HEK293 (cell line): ENCODE data around the gene DNMT3L.

Experiments
- ATF2 ChIP-seq: fragments of 450-650 bp; formaldehyde crosslinking; IDR thresholded peaks from 2 replicates; pipeline ENCODE4 v1.5.1; 2016; ENCODE audit warnings: missing biosample characterization, missing genetic modification characterization, low read depth
- CTCF ChIP-seq: fragments of 450-650 bp; formaldehyde crosslinking; IDR thresholded peaks from 2 replicates; pipeline ENCODE4 v1.5.1; 2016; ENCODE audit warnings: missing biosample characterization, missing genetic modification characterization
- KLF9 ChIP-seq: fragments of 450-650 bp; formaldehyde crosslinking; IDR thresholded peaks from 2 replicates; pipeline ENCODE4 v1.5.1; 2016; ENCODE audit warnings: missing biosample characterization, missing genetic modification characterization, low read depth
- MYNN ChIP-seq: fragments of 450-650 bp; formaldehyde crosslinking; IDR thresholded peaks from 2 replicates; pipeline ENCODE4 v1.5.1; 2016; ENCODE audit warnings: missing biosample characterization, missing genetic modification characterization, borderline replicate concordance
- PATZ1 ChIP-seq: fragments of 450-650 bp; formaldehyde crosslinking; IDR thresholded peaks from 2 replicates; pipeline ENCODE4 v1.5.1; 2016; ENCODE audit warnings: missing biosample characterization, missing genetic modification characterization
- REST ChIP-seq: fragments of 450-650 bp; formaldehyde crosslinking; IDR thresholded peaks from 2 replicates; pipeline ENCODE4 v1.5.1; 2016; ENCODE audit warnings: missing biosample characterization, missing genetic modification characterization
- TCF7L2 ChIP-seq: IDR thresholded peaks from 2 replicates; pipeline ENCODE4 v1.6.1; 2011; ENCODE audit warnings: low read depth, mild to moderate bottlenecking, inconsistent platforms, low read length, moderate library complexity, borderline replicate concordance
- ZBTB1 ChIP-seq: fragments of 450-650 bp; formaldehyde crosslinking; IDR thresholded peaks from 2 replicates; pipeline ENCODE4 v1.5.1; 2016; ENCODE audit warnings: missing biosample characterization, missing genetic modification characterization
- ZBTB17 ChIP-seq: fragments of 450-650 bp; formaldehyde crosslinking; IDR thresholded peaks from 2 replicates; pipeline ENCODE4 v1.5.1; 2016; ENCODE audit warnings: missing biosample characterization, missing genetic modification characterization
- ZNF398 ChIP-seq: fragments of 450-650 bp; formaldehyde crosslinking; IDR thresholded peaks from 2 replicates; pipeline ENCODE4 v1.5.1; 2017; ENCODE audit warnings: missing biosample characterization, missing genetic modification characterization
- ZNF423 ChIP-seq: fragments of 450-650 bp; formaldehyde crosslinking; IDR thresholded peaks from 2 replicates; pipeline ENCODE4 v1.5.1; 2016; ENCODE audit warnings: missing biosample characterization, missing genetic modification characterization
- ZNF785 ChIP-seq: fragments of 450-650 bp; formaldehyde crosslinking; IDR thresholded peaks from 2 replicates; pipeline ENCODE4 v1.5.1; 2016; ENCODE audit warnings: missing biosample characterization, missing genetic modification characterization
- ZNF843 ChIP-seq: fragments of 450-650 bp; formaldehyde crosslinking; IDR thresholded peaks from 2 replicates; pipeline ENCODE4 v1.5.1; 2016; ENCODE audit warnings: missing biosample characterization, missing genetic modification characterization

GRCh38 chr21:44288251-44289110, 26.8 kb upstream of the DNMT3L start:
- TF ChIP-seq PATZ1 (tag by site-specific recombination) = no peak
- no peak for TF ChIP-seq ATF2
- TF ChIP-seq ZNF398 (tag by site-specific recombination) = no peak
- TF ChIP-seq ZBTB17 (tag by site-specific recombination) = no peak
- TF ChIP-seq CTCF (tag by site-specific recombination) = no peak
- TF ChIP-seq ZNF423 (tag by site-specific recombination) = no peak
- no peak for TF ChIP-seq MYNN
- no peak for TF ChIP-seq ZNF843 (tag by site-specific recombination)
- TF ChIP-seq ZNF785 (tag by site-specific recombination) = no peak
- no peak for TF ChIP-seq ZBTB1
- no peak for TF ChIP-seq KLF9 (tag by site-specific recombination)
- no peak for TF ChIP-seq TCF7L2
- no peak for TF ChIP-seq REST (tag by site-specific recombination)
